CD14-positive monocyte (primary cell): ENCODE measurements around the gene ALDH16A1. TPM values are rescaled to one million over a fixed set of nuclear protein-coding genes. Genes with fewer than 3 reads are reported as not detected.

ENCODE experiments used
- DNase-seq, 3 donors: peaks; one replicate each; pipeline ENCODE4 v3.0.0-alpha.2; 2011 to 2022
- H2AFZ ChIP-seq: 2 replicates; pipeline ENCODE4 v1.6.0; 2012; ENCODE audit warnings: mild to moderate bottlenecking, low read depth, low read length, inconsistent platforms; ENCODE audit not compliant: insufficient read depth, poor library complexity, severe bottlenecking
- H3K27ac ChIP-seq, 2 donors: 1 replicate in 1 of 2; 2 replicates in 1 of 2; pipeline ENCODE4 v1.5.1; 2012 to 2013; ENCODE audit warnings: low read length in 2 of 2, control low read depth in 1 of 2, inconsistent platforms in 1 of 2, low read depth in 1 of 2, mild to moderate bottlenecking in 1 of 2
- H3K27me3 ChIP-seq, 2 donors: one replicate each; pipeline versions ENCODE4 v1.6.0 to v1.6.1; 2011 to 2013; ENCODE audit warnings: low read length in 2 of 2; ENCODE audit not compliant: control insufficient read depth in 2 of 2, insufficient read depth in 2 of 2
- H3K36me3 ChIP-seq, 2 donors: replicated peaks in 1 of 2; 1 replicate in 1 of 2; 2 replicates in 1 of 2; pipeline versions ENCODE4 v1.5.1 to v1.6.1; 2012 to 2013; ENCODE audit warnings: low read length in 2 of 2, control low read depth in 1 of 2, inconsistent platforms in 1 of 2, mild to moderate bottlenecking in 1 of 2; ENCODE audit not compliant: insufficient read depth in 2 of 2, control insufficient read depth in 1 of 2
- H3K4me1 ChIP-seq, 2 donors: 1 replicate in 1 of 2; 2 replicates in 1 of 2; pipeline versions ENCODE4 v1.5.1 to v1.6.1; 2012 to 2013; ENCODE audit warnings: low read length in 2 of 2, control low read depth in 1 of 2, inconsistent platforms in 1 of 2, mild to moderate bottlenecking in 1 of 2, moderate library complexity in 1 of 2; ENCODE audit not compliant: insufficient read depth in 2 of 2, control insufficient read depth in 1 of 2
- H3K4me2 ChIP-seq: replicated peaks from 2 replicates; pipeline ENCODE3; 2012; ENCODE audit warnings: low read length, moderate library complexity, mild to moderate bottlenecking; ENCODE audit not compliant: poor library complexity, severe bottlenecking; ENCODE audit errors: extremely low read depth
- H3K4me3 ChIP-seq, 3 experiments: fragments of 200-600 bp in 1 of 3; sonication (generic) in 1 of 3; replicated peaks in 1 of 3; 1 replicate in 2 of 3; 2 replicates in 1 of 3; pipeline ENCODE4 v1.5.1; 2011 to 2013; ENCODE audit warnings: low read length in 3 of 3, mild to moderate bottlenecking in 3 of 3, control low read depth in 2 of 3, low read depth in 2 of 3, inconsistent platforms in 1 of 3, moderate library complexity in 1 of 3
- H3K79me2 ChIP-seq: 2 replicates; pipeline ENCODE4 v1.6.0; 2012; ENCODE audit warnings: mild to moderate bottlenecking, control low read depth, inconsistent platforms, low read length, moderate library complexity; ENCODE audit not compliant: insufficient read depth
- H3K9ac ChIP-seq: 2 replicates; pipeline ENCODE4 v1.6.0; 2017; ENCODE audit warnings: low read length, mild to moderate bottlenecking; ENCODE audit not compliant: insufficient read depth, poor library complexity, severe bottlenecking
- H3K9me3 ChIP-seq, 2 donors: replicated peaks in 1 of 2; 1 replicate in 1 of 2; 2 replicates in 1 of 2; pipeline versions ENCODE4 v1.5.1 to v1.6.1; 2012 to 2013; ENCODE audit warnings: low read length in 2 of 2, control low read depth in 1 of 2; ENCODE audit not compliant: control insufficient read depth in 1 of 2, insufficient read depth in 1 of 2
- H4K20me1 ChIP-seq: 2 replicates; pipeline ENCODE4 v1.6.0; 2012; ENCODE audit warnings: mild to moderate bottlenecking, low read length, control low read depth, moderate library complexity; ENCODE audit not compliant: insufficient read depth
- H3K27ac Mint-ChIP-seq, 7 donors: one replicate each; pipeline ENCODE4 v1.8.0; 2020; ENCODE audit warnings: mild to moderate bottlenecking in 7 of 7, mixed read lengths in 7 of 7, moderate library complexity in 6 of 7, inconsistent platforms in 2 of 7
- H3K27me3 Mint-ChIP-seq, 3 donors: one replicate each; pipeline ENCODE4 v1.8.0; 2021 to 2022; ENCODE audit warnings: low read depth in 3 of 3, mild to moderate bottlenecking in 3 of 3, mixed read lengths in 3 of 3, moderate library complexity in 3 of 3, inconsistent platforms in 1 of 3
- H3K36me3 Mint-ChIP-seq, 2 donors: one replicate each; pipeline ENCODE4 v1.8.0; 2020; ENCODE audit warnings: mixed read lengths in 2 of 2, inconsistent platforms in 1 of 2, mild to moderate bottlenecking in 1 of 2
- H3K4me1 Mint-ChIP-seq: one replicate; pipeline ENCODE4 v1.8.0; 2020; ENCODE audit warnings: mild to moderate bottlenecking, mixed read lengths
- H3K4me3 Mint-ChIP-seq, 2 donors: one replicate each; pipeline ENCODE4 v1.8.0; 2020; ENCODE audit warnings: mild to moderate bottlenecking in 2 of 2, mixed read lengths in 2 of 2, moderate library complexity in 1 of 2
- H3K9me3 Mint-ChIP-seq, 7 donors: one replicate each; pipeline ENCODE4 v1.8.0; 2020 to 2022; ENCODE audit warnings: mixed read lengths in 7 of 7, mild to moderate bottlenecking in 6 of 7, moderate library complexity in 6 of 7, inconsistent platforms in 2 of 7
- whole genome bisulfite sequencing: methylation state at CpG from one replicate; pipeline ENCODE4 v1.1.5; 2013; ENCODE audit warnings: missing lambda C conversion rate; ENCODE audit not compliant: insufficient coverage; 5-methylcytosine and 5-hydroxymethylcytosine counted together
- intact Hi-C, 2 donors: fragments of 100-400 bp; cut with micrococcal nuclease; formaldehyde crosslinking; loops; one replicate each; pipeline versions ENCODE4 v1.15.0 to v1.15.1; 2023
- polyA plus RNA-seq, 3 donors: library from polyadenylated mRNA; depleted of rRNA in 1 of 3; unstranded in 2 of 3; stranded (reverse) in 1 of 3; fragments of 300-500 nt in 2 of 3; fragments of >200 nt in 1 of 3; fragmentation: Illumina TruSeq in 2 of 3; gene quantifications; 1 replicate in 2 of 3; 2 replicates in 1 of 3; pipeline ENCODE4 v1.2.3, GENCODE V29; 2012 to 2021
- TF ChIP-seq, protein P1 (sequence below): fragments of 200-600 bp; IDR thresholded peaks from one replicate; pipeline ENCODE4 v1.8.0; 2022; ENCODE audit warnings: antibody characterized with exemption, mild to moderate bottlenecking

The ALDH16A1 gene
- polyA plus RNA-seq, 3 donors: 30.8 to 39.5 (median 31.2) TPM

DNA sequence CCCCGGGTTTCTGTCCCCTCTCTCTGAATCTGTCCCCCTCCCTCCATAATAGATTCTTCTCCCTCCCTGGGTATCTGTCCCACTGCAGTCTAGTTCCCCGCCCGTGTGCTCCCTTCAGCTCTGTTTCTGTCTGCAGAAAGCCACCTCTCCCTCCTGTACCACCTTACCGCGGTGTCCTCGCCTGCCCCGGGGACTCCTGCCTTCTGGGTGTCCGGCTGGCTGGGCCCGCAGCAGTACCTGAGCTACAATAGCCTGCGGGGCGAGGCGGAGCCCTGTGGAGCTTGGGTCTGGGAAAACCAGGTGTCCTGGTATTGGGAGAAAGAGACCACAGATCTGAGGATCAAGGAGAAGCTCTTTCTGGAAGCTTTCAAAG lies 60.7 kb downstream of the ALDH16A1 start:
- no peak for DNase-seq
- Mint-ChIP-seq H3K27ac (peak overlapping the region in 5 of 7 donors; percentile 62 to 84 (median 76)), H3K4me1 (peaks cover 75% of the 10 kb centered on the region), H3K27me3 (peaks cover 4 to 6% (median 5%) of the 10 kb centered on the region in 3 donors), H3K9me3 (peaks cover 0 to 2% (median 0%) of the 10 kb centered on the region in 7 donors), H3K36me3 (peaks cover 18 to 34% of the 10 kb centered on the region in 2 donors), H3K4me3 (peak overlapping the region; percentile 83 to 95)
- H3K79me2 ChIP-seq: peaks cover 51% of the 10 kb centered on the region
- H2AFZ ChIP-seq: peak overlapping the region; percentile 73
- intact Hi-C loops: loop anchor here in 1 of 2 donors (2.0 kb wide), 1 partner anchor 13 kb away; no protein-coding TSS in a partner anchor
- no peaks in the 10 kb centered on the region for H3K9me3 ChIP-seq
- H4K20me1 ChIP-seq: peaks cover 33% of the 10 kb centered on the region
- H3K36me3 ChIP-seq: peaks cover 11% of the 10 kb centered on the region in 2 donors
- TF ChIP-seq, protein P1, sequence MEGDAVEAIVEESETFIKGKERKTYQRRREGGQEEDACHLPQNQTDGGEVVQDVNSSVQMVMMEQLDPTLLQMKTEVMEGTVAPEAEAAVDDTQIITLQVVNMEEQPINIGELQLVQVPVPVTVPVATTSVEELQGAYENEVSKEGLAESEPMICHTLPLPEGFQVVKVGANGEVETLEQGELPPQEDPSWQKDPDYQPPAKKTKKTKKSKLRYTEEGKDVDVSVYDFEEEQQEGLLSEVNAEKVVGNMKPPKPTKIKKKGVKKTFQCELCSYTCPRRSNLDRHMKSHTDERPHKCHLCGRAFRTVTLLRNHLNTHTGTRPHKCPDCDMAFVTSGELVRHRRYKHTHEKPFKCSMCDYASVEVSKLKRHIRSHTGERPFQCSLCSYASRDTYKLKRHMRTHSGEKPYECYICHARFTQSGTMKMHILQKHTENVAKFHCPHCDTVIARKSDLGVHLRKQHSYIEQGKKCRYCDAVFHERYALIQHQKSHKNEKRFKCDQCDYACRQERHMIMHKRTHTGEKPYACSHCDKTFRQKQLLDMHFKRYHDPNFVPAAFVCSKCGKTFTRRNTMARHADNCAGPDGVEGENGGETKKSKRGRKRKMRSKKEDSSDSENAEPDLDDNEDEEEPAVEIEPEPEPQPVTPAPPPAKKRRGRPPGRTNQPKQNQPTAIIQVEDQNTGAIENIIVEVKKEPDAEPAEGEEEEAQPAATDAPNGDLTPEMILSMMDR: no peak
- H3K4me3 ChIP-seq: peak overlapping the region; percentile 84 to 99 (median 90)
- peak overlapping the region; percentile 81 for H3K9ac ChIP-seq
- H3K4me2 ChIP-seq: peak overlapping the region; percentile 94
- H3K27me3 ChIP-seq: no peaks in the 10 kb centered on the region
- H3K27ac ChIP-seq: peak overlapping the region; percentile 82 to 87
- peaks cover 70 to 79% of the 10 kb centered on the region in 2 donors for H3K4me1 ChIP-seq
- 80% methylated on average over 6 of the region's 12 CpGs for WGBS

DNA sequence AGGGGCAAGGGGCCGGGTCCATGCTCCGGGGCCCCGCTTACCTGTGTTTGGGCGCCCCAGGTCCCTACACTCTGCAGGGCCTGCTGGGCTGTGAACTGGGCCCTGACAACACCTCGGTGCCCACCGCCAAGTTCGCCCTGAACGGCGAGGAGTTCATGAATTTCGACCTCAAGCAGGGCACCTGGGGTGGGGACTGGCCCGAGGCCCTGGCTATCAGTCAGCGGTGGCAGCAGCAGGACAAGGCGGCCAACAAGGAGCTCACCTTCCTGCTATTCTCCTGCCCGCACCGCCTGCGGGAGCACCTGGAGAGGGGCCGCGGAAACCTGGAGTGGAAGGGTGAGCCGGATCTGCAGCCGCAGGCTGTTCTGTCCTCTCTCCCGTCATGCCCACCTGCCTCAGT lies 61.1 kb downstream of the ALDH16A1 start:
- no peak for DNase-seq
- Histone ChIP-seq H3K27ac (peak overlapping the region; percentile 82 to 87), H3K4me1 (peaks cover 70 to 79% of the 10 kb centered on the region in 2 donors), H3K9me3 (no peaks in the 10 kb centered on the region), H3K36me3 (peaks cover 11 to 14% of the 10 kb centered on the region in 2 donors), H3K79me2 (peaks cover 52% of the 10 kb centered on the region), H3K9ac (peak overlapping the region; percentile 81), H4K20me1 (peaks cover 37% of the 10 kb centered on the region), H3K4me3 (peak overlapping the region in 2 of 3 experiments; percentile 90 to 99), H3K4me2 (peak overlapping the region; percentile 94), H3K27me3 (no peaks in the 10 kb centered on the region), H2AFZ (no peak overlapping the region)
- WGBS: 96% methylated on average over 15 of the region's 21 CpGs
- peaks cover 20 to 38% of the 10 kb centered on the region in 2 donors for H3K36me3 Mint-ChIP-seq
- peaks cover 4 to 5% (median 5%) of the 10 kb centered on the region in 3 donors for H3K27me3 Mint-ChIP-seq
- TF ChIP-seq, protein P1: no peak
- H3K4me1 Mint-ChIP-seq: peaks cover 76% of the 10 kb centered on the region
- peaks cover 0 to 2% (median 0%) of the 10 kb centered on the region in 7 donors for H3K9me3 Mint-ChIP-seq
- intact Hi-C loops: no loop called here
- peak overlapping the region in 2 of 7 donors; percentile 54 to 85 for H3K27ac Mint-ChIP-seq
- peak overlapping the region; percentile 83 to 95 for H3K4me3 Mint-ChIP-seq
